ENCODE data around the gene EHBP1. TPM values are rescaled to one million over a fixed set of nuclear protein-coding genes. Genes with fewer than 3 reads are reported as not detected.

Gene EHBP1
- total RNA-seq, 2 donors from 2014 or later: 34.6 to 49.8 TPM

GRCh38 chr2:62940697-62941096 lies 235.2 kb downstream of the EHBP1 start:
- no peak overlapping the region for H3K4me3 Mint-ChIP-seq
- H3K9me3 ChIP-seq (ENCODE audit: control insufficient read depth, low read length): no peaks in the 10 kb centered on the region
- no peaks in the 10 kb centered on the region for H3K27me3 ChIP-seq (ENCODE audit: control insufficient read depth, insufficient read depth, low read length, poor library complexity, severe bottlenecking)
- no peak overlapping the region for H3K4me3 ChIP-seq (ENCODE audit: low read length)
- no peak overlapping the region for H3K27ac Mint-ChIP-seq
- H3K27me3 Mint-ChIP-seq (ENCODE audit: insufficient read depth): no peaks in the 10 kb centered on the region
- H3K36me3 ChIP-seq (ENCODE audit: control insufficient read depth, insufficient read depth, low read length): no peaks in the 10 kb centered on the region
- H3K36me3 Mint-ChIP-seq (ENCODE audit: low read depth): no peaks in the 10 kb centered on the region
- no peaks in the 10 kb centered on the region for H3K4me1 ChIP-seq (ENCODE audit: control insufficient read depth, insufficient read depth, low read length)
- WGBS, 2 experiments (ENCODE audit: insufficient coverage in 1 of 2, insufficient read length in 1 of 2): 100% methylated on average over 1 of the region's 2 CpGs
- no peak for TF ChIP-seq CTCF (conservative IDR thresholded peaks at IDR 0.05)
- no peak overlapping the region for H3K27ac ChIP-seq (ENCODE audit: low read depth, low read length)
- no peak overlapping the region for H3K9ac ChIP-seq (ENCODE audit: extremely low read depth, low read length, poor library complexity, severe bottlenecking)
- H3K9me3 Mint-ChIP-seq: no peaks in the 10 kb centered on the region
- no peak for DNase-seq
- no peaks in the 10 kb centered on the region for H3K4me1 Mint-ChIP-seq

DNA sequence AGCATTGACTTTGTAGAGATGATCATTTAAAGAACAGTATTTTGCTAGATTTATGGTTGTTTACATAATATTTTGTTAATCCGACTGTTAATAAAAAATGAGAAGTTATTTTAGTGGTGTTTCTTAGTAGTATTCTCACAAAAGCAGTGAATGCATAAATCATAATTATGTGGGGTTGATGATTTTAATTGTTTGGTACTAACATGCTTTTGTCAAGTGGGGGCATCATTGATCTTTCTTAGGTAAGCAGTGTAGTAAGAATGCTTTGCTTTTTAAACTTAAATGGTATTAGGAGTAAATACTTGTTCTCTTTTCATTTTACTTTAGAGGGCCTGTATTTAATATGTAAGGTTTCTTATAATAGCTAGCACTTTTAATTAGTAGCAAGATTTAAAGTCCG lies 235.9 kb downstream of the EHBP1 start:
- Mint-ChIP-seq H3K4me1 (no peaks in the 10 kb centered on the region), H3K9me3 (no peaks in the 10 kb centered on the region), H3K36me3 (ENCODE audit: low read depth) (no peaks in the 10 kb centered on the region), H3K4me3 (no peak overlapping the region), H3K27ac (no peak overlapping the region), H3K27me3 (ENCODE audit: insufficient read depth) (no peaks in the 10 kb centered on the region)
- Histone ChIP-seq H3K4me3 (ENCODE audit: low read length) (no peak overlapping the region), H3K9me3 (ENCODE audit: control insufficient read depth, low read length) (no peaks in the 10 kb centered on the region), H3K9ac (ENCODE audit: extremely low read depth, low read length, poor library complexity, severe bottlenecking) (no peak overlapping the region), H3K36me3 (ENCODE audit: control insufficient read depth, insufficient read depth, low read length) (no peaks in the 10 kb centered on the region), H3K27ac (ENCODE audit: low read depth, low read length) (no peak overlapping the region), H3K27me3 (ENCODE audit: control insufficient read depth, insufficient read depth, low read length, poor library complexity, severe bottlenecking) (no peaks in the 10 kb centered on the region), H3K4me1 (ENCODE audit: control insufficient read depth, insufficient read depth, low read length) (no peaks in the 10 kb centered on the region)
- WGBS, 2 experiments (ENCODE audit: insufficient coverage in 1 of 2, insufficient read length in 1 of 2): 57 to 90% methylated on average over 1 to 2 of the region's 2 CpGs
- no peak for DNase-seq
- peak; percentile 59 for TF ChIP-seq CTCF (conservative IDR thresholded peaks at IDR 0.05)

- Histone ChIP-seq H3K36me3 (ENCODE audit: control insufficient read depth, insufficient read depth, low read length) (no peaks in the 10 kb centered on the region), H3K4me3 (ENCODE audit: low read length) (no peak overlapping the region)
- WGBS, 2 experiments (ENCODE audit: insufficient coverage in 1 of 2, insufficient read length in 1 of 2): 80 to 98% methylated on average over 1 to 2 of the region's 2 CpGs
Observed at GRCh38 chr2:62944362-62944761, 238.8 kb downstream of the EHBP1 start.

More at GRCh38 chr2:62944362-62944761, 238.8 kb downstream of the EHBP1 start:
- no peaks in the 10 kb centered on the region for H3K36me3 Mint-ChIP-seq (ENCODE audit: low read depth)
- H3K4me3 Mint-ChIP-seq: no peak overlapping the region
- no peaks in the 10 kb centered on the region for H3K27me3 ChIP-seq (ENCODE audit: control insufficient read depth, insufficient read depth, low read length, poor library complexity, severe bottlenecking)
- no peaks in the 10 kb centered on the region for H3K4me1 Mint-ChIP-seq
- H3K9me3 Mint-ChIP-seq: no peaks in the 10 kb centered on the region
- no peak overlapping the region for H3K27ac Mint-ChIP-seq
- no peak overlapping the region for H3K27ac ChIP-seq (ENCODE audit: low read depth, low read length)
- no peak for DNase-seq
- H3K4me1 ChIP-seq (ENCODE audit: control insufficient read depth, insufficient read depth, low read length): no peaks in the 10 kb centered on the region
- no peak overlapping the region for H3K9ac ChIP-seq (ENCODE audit: extremely low read depth, low read length, poor library complexity, severe bottlenecking)
- H3K27me3 Mint-ChIP-seq (ENCODE audit: insufficient read depth): no peaks in the 10 kb centered on the region
- H3K9me3 ChIP-seq (ENCODE audit: control insufficient read depth, low read length): no peaks in the 10 kb centered on the region
- TF ChIP-seq CTCF (conservative IDR thresholded peaks at IDR 0.05): no peak

All from endodermal cell (in vitro differentiated cells).